Measurements from ENCODE around the gene PSMA8. TPM values are rescaled to one million over a fixed set of nuclear protein-coding genes. Genes with fewer than 3 reads are reported as not detected.

PSMA8 gene
- total and polyA plus RNA-seq, 2 of the 8 experiments (the other 6 are each of a cell fraction or from before 2014, with no cell fraction given) = not detected

DNA sequence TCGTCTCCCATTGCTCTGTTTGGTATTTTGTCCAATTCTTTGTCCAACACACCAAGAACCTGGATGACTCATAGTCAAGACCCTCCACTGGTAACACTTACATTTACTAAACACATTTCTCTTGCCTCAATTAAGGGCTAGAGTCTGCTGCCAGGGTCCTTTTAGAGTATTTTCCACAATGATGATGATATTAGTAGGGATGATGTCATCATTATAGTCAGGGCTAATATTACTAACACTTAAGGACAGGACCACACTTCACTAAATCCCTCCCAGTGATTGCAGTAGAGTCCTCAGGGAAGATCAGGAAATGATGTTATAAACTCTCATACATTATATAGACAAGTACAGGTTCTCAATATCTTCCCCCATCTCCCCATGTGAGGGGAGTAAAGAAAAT is 29.6 kb upstream of the PSMA8 start (continued):
- TF ChIP-seq, protein P1, sequence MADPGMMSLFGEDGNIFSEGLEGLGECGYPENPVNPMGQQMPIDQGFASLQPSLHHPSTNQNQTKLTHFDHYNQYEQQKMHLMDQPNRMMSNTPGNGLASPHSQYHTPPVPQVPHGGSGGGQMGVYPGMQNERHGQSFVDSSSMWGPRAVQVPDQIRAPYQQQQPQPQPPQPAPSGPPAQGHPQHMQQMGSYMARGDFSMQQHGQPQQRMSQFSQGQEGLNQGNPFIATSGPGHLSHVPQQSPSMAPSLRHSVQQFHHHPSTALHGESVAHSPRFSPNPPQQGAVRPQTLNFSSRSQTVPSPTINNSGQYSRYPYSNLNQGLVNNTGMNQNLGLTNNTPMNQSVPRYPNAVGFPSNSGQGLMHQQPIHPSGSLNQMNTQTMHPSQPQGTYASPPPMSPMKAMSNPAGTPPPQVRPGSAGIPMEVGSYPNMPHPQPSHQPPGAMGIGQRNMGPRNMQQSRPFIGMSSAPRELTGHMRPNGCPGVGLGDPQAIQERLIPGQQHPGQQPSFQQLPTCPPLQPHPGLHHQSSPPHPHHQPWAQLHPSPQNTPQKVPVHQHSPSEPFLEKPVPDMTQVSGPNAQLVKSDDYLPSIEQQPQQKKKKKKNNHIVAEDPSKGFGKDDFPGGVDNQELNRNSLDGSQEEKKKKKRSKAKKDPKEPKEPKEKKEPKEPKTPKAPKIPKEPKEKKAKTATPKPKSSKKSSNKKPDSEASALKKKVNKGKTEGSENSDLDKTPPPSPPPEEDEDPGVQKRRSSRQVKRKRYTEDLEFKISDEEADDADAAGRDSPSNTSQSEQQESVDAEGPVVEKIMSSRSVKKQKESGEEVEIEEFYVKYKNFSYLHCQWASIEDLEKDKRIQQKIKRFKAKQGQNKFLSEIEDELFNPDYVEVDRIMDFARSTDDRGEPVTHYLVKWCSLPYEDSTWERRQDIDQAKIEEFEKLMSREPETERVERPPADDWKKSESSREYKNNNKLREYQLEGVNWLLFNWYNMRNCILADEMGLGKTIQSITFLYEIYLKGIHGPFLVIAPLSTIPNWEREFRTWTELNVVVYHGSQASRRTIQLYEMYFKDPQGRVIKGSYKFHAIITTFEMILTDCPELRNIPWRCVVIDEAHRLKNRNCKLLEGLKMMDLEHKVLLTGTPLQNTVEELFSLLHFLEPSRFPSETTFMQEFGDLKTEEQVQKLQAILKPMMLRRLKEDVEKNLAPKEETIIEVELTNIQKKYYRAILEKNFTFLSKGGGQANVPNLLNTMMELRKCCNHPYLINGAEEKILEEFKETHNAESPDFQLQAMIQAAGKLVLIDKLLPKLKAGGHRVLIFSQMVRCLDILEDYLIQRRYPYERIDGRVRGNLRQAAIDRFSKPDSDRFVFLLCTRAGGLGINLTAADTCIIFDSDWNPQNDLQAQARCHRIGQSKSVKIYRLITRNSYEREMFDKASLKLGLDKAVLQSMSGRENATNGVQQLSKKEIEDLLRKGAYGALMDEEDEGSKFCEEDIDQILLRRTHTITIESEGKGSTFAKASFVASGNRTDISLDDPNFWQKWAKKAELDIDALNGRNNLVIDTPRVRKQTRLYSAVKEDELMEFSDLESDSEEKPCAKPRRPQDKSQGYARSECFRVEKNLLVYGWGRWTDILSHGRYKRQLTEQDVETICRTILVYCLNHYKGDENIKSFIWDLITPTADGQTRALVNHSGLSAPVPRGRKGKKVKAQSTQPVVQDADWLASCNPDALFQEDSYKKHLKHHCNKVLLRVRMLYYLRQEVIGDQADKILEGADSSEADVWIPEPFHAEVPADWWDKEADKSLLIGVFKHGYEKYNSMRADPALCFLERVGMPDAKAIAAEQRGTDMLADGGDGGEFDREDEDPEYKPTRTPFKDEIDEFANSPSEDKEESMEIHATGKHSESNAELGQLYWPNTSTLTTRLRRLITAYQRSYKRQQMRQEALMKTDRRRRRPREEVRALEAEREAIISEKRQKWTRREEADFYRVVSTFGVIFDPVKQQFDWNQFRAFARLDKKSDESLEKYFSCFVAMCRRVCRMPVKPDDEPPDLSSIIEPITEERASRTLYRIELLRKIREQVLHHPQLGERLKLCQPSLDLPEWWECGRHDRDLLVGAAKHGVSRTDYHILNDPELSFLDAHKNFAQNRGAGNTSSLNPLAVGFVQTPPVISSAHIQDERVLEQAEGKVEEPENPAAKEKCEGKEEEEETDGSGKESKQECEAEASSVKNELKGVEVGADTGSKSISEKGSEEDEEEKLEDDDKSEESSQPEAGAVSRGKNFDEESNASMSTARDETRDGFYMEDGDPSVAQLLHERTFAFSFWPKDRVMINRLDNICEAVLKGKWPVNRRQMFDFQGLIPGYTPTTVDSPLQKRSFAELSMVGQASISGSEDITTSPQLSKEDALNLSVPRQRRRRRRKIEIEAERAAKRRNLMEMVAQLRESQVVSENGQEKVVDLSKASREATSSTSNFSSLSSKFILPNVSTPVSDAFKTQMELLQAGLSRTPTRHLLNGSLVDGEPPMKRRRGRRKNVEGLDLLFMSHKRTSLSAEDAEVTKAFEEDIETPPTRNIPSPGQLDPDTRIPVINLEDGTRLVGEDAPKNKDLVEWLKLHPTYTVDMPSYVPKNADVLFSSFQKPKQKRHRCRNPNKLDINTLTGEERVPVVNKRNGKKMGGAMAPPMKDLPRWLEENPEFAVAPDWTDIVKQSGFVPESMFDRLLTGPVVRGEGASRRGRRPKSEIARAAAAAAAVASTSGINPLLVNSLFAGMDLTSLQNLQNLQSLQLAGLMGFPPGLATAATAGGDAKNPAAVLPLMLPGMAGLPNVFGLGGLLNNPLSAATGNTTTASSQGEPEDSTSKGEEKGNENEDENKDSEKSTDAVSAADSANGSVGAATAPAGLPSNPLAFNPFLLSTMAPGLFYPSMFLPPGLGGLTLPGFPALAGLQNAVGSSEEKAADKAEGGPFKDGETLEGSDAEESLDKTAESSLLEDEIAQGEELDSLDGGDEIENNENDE (IDR thresholded peaks at IDR 0.05; ENCODE audit: insufficient replicate concordance, low read length) = no peak
- TF ChIP-seq NRF1 (IDR thresholded peaks at IDR 0.05; ENCODE audit: low read depth, low read length) (no peak), EP300 (IDR thresholded peaks at IDR 0.05; ENCODE audit: borderline replicate concordance in 1 of 2, low read depth in 2 of 2, low read length in 2 of 2) (no peak), JUND (IDR thresholded peaks at IDR 0.05; ENCODE audit: low read length) (no peak), TAF7 (optimal IDR thresholded peaks at IDR 0.05; ENCODE audit: borderline replicate concordance, low read depth, low read length) (no peak), TAF1 (IDR thresholded peaks at IDR 0.05; ENCODE audit: low read depth, low read length) (no peak), KDM5A (IDR thresholded peaks at IDR 0.05; ENCODE audit: low read length) (no peak), SUZ12 (IDR thresholded peaks at IDR 0.05; ENCODE audit: low read length) (no peak), SP4 (IDR thresholded peaks at IDR 0.05; ENCODE audit: low read length) (no peak), CBX8 (IDR thresholded peaks at IDR 0.05; ENCODE audit: borderline replicate concordance, low read depth, low read length) (no peak)
- TF ChIP-seq, protein P2, sequence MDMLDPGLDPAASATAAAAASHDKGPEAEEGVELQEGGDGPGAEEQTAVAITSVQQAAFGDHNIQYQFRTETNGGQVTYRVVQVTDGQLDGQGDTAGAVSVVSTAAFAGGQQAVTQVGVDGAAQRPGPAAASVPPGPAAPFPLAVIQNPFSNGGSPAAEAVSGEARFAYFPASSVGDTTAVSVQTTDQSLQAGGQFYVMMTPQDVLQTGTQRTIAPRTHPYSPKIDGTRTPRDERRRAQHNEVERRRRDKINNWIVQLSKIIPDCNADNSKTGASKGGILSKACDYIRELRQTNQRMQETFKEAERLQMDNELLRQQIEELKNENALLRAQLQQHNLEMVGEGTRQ (IDR thresholded peaks at IDR 0.05; ENCODE audit: low read length) = no peak

Measured in H1 (cell line).